BJ (cell line): ENCODE measurements around the gene TIMP2. TPM values are rescaled to one million over a fixed set of nuclear protein-coding genes. Genes with fewer than 3 reads are reported as not detected.

Source experiments
- CTCF ChIA-PET: fragments of 350-600 bp; formaldehyde crosslinking; extraction: SDS; loops from one replicate; lab custom pipeline; 2021; ENCODE audit warnings: antibody characterized with exemption, inconsistent platforms; lab: Yijun Ruan, JAX
- POLR2A ChIA-PET: fragments of 300-600 bp; sonication (Branson Sonifier 250); formaldehyde crosslinking; extraction: SDS; loops from one replicate; lab custom pipeline; 2021; ENCODE audit warnings: antibody characterized with exemption; lab: Charles Lee
- DNase-seq: peaks from one replicate; pipeline ENCODE4 v3.0.0-alpha.2; 2011; ENCODE audit warnings: low read depth
- H3K27me3 ChIP-seq: 2 replicates; pipeline ENCODE4 v1.6.0; 2011; ENCODE audit warnings: low read length; ENCODE audit not compliant: control insufficient read depth, insufficient read depth
- H3K36me3 ChIP-seq: 2 replicates; pipeline ENCODE4 v1.5.1; 2011; ENCODE audit warnings: low read length; ENCODE audit not compliant: control insufficient read depth, insufficient read depth
- H3K4me3 ChIP-seq: 2 replicates; pipeline ENCODE4 v1.5.1; 2011; ENCODE audit warnings: low read depth, mild to moderate bottlenecking, control low read depth, low read length
- CTCF ChIP-seq: IDR thresholded peaks from 2 replicates; pipeline ENCODE4 v1.5.1; 2011; ENCODE audit warnings: low read depth, mild to moderate bottlenecking, control low read depth, inconsistent platforms, low read length, moderate library complexity; ENCODE audit not compliant: insufficient read depth
- polyA plus RNA-seq: library from polyadenylated mRNA; depleted of rRNA; stranded (reverse); fragments of >200 nt; gene quantifications from 2 replicates; pipeline ENCODE4 v1.2.3, GENCODE V29; 2011

The TIMP2 gene
- polyA plus RNA-seq, 1 experiment: 361 TPM

GRCh38 chr17:78865682-78866390 is 59.4 kb downstream of the TIMP2 start:
- Histone ChIP-seq H3K36me3 (peaks cover 10% of the 10 kb centered on the region), H3K4me3 (no peak overlapping the region), H3K27me3 (no peaks in the 10 kb centered on the region)
- no peak for DNase-seq
- TF ChIP-seq CTCF: peak; percentile 92
- CTCF ChIA-PET: interaction anchor here (0.6 to 4.6 kb wide), 24 partner anchors 8 to 367 kb away, joined by 3 to 63 read pairs (median 4); no protein-coding TSS in a partner anchor
- POLR2A ChIA-PET: no interaction called here

- POLR2A ChIA-PET: no interaction called here
- TF ChIP-seq CTCF: no peak
- CTCF ChIA-PET: interaction anchor here (1.2 to 3.5 kb wide), 3 partner anchors 38 to 111 kb away, joined by 3 to 21 read pairs (median 14); no protein-coding TSS in a partner anchor
Measured at GRCh38 chr17:78864117-78864516, 61.1 kb downstream of the TIMP2 start.

GRCh38 chr17:78862073-78863023 is 62.8 kb downstream of the TIMP2 start:
- no peak overlapping the region for H3K4me3 ChIP-seq
- no peak for TF ChIP-seq CTCF
- CTCF ChIA-PET: interaction anchor here (1.1 to 2.6 kb wide), 3 partner anchors 66 to 109 kb away, joined by 3 to 21 read pairs (median 3); no protein-coding TSS in a partner anchor
- peak; percentile 94 for DNase-seq
- H3K36me3 ChIP-seq: peaks cover 10% of the 10 kb centered on the region
- POLR2A ChIA-PET: interaction anchor here (0.5 to 0.7 kb wide), 3 partner anchors 10 to 1893 kb away, joined by 4 to 13 read pairs (median 4); no protein-coding TSS in a partner anchor
- H3K27me3 ChIP-seq: no peaks in the 10 kb centered on the region

More at GRCh38 chr17:78864117-78864516, 61.1 kb downstream of the TIMP2 start:
- H3K27me3 ChIP-seq: no peaks in the 10 kb centered on the region
- H3K36me3 ChIP-seq: peaks cover 11% of the 10 kb centered on the region
- H3K4me3 ChIP-seq: no peak overlapping the region
- no peak for DNase-seq

GRCh38 chr17:78861229-78861628 is 64.0 kb downstream of the TIMP2 start:
- DNase-seq: no peak
- Histone ChIP-seq H3K27me3 (no peaks in the 10 kb centered on the region), H3K36me3 (peaks cover 20% of the 10 kb centered on the region), H3K4me3 (no peak overlapping the region)
- TF ChIP-seq CTCF: no peak
- POLR2A ChIA-PET: no interaction called here
- CTCF ChIA-PET: no interaction called here
